Stimulated activated naive CD4-positive, alpha-beta T cell treated with Interleukin-2 at 50 U/mL for 16 hours (primary cell): Measurements from ENCODE around the gene SCP2D1.
"Not testable (repeated sequence)": the region's sequence is repeated elsewhere in the genome, so short reads cannot be mapped to it uniquely, and the experiment has no call there.

ENCODE experiments used
- DNase-seq: peaks from one replicate; lab custom pipeline; 2025; lab: John Stamatoyannopoulos, UW

The SCP2D1 gene

GRCh38 chr20:18813483-18813882, at the start of gene SCP2D1:
SCP2D1 (plus strand) TSS chr20:18813783; CDS start chr20:18813816, 33 bp downstream.
- DNase-seq = no peak

GRCh38 chr20:18767676-18768075, 45.9 kb upstream of the SCP2D1 start:
- no peak for DNase-seq

- DNase-seq = no peak
These were observed 40.0 kb upstream of the SCP2D1 start for GRCh38 chr20:18773566-18773965.

- DNase-seq = no peak
These were observed 39.4 kb upstream of the SCP2D1 start for GRCh38 chr20:18774207-18774606.

- no peak for DNase-seq
These were observed 38.0 kb upstream of the SCP2D1 start for GRCh38 chr20:18775633-18776032.

GRCh38 chr20:18778690-18779392, 34.7 kb upstream of the SCP2D1 start:
- DNase-seq = no peak

- no peak for DNase-seq
These were observed 33.0 kb upstream of the SCP2D1 start for GRCh38 chr20:18780385-18781130.

GRCh38 chr20:18781509-18781908, 32.1 kb upstream of the SCP2D1 start:
- no peak for DNase-seq

GRCh38 chr20:18783385-18783959, 30.1 kb upstream of the SCP2D1 start:
- no peak for DNase-seq

- not testable (repeated sequence) for DNase-seq
These were observed 26.5 kb upstream of the SCP2D1 start for GRCh38 chr20:18787046-18787445.

- no peak for DNase-seq
These were observed 25.6 kb upstream of the SCP2D1 start for GRCh38 chr20:18788021-18788420.

GRCh38 chr20:18790787-18791186, 22.8 kb upstream of the SCP2D1 start:
- no peak for DNase-seq

GRCh38 chr20:18793625-18794427, 19.8 kb upstream of the SCP2D1 start:
- peak; percentile 84 for DNase-seq

- DNase-seq = no peak
These were observed 19.2 kb upstream of the SCP2D1 start for GRCh38 chr20:18794428-18794787.

GRCh38 chr20:18795366-18795765, 18.2 kb upstream of the SCP2D1 start:
- no peak for DNase-seq

- DNase-seq = no peak
These were observed 17.2 kb upstream of the SCP2D1 start for GRCh38 chr20:18796282-18796833.

- DNase-seq = no peak
These were observed 12.1 kb upstream of the SCP2D1 start for GRCh38 chr20:18801516-18801915.

- no peak for DNase-seq
These were observed 11.5 kb upstream of the SCP2D1 start for GRCh38 chr20:18802012-18802634.

- DNase-seq = no peak
These were observed 7.7 kb upstream of the SCP2D1 start for GRCh38 chr20:18805881-18806280.

GRCh38 chr20:18808712-18809111, 4.9 kb upstream of the SCP2D1 start:
- no peak for DNase-seq

- DNase-seq = no peak
These were observed 2.4 kb upstream of the SCP2D1 start for GRCh38 chr20:18811186-18811585.

- no peak for DNase-seq
These were observed 1.7 kb upstream of the SCP2D1 start for GRCh38 chr20:18811904-18812303.
